ENCODE measurements around the gene PGLYRP4. TPM values are rescaled to one million over a fixed set of nuclear protein-coding genes. Genes with fewer than 3 reads are reported as not detected.

The PGLYRP4 gene
- total RNA-seq, 2 experiments from 2014 or later = not detected

DNA sequence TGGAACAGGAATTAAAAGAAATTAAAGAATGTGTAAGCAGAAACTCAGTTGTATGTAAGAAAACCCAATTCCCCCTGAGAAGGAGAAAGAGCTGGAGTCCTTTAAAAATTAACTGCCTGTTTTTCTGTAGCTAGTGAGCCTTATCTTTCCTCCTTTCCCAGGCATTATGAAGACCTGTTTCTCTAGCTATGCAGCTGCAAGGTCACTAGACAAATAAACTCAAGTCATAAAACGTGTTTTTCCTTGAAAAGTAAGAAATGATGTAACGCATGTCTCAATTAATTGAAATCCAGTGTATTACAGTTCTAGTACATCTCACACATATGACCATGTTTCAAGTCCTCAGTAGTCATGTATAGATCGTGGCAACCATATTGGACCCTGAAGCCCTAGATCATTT, 21.5 kb upstream of the PGLYRP4 start:
- H4K20me1 ChIP-seq (ENCODE audit: insufficient read depth, low read length) = no peaks in the 10 kb centered on the region
- intact Hi-C loops (cut with micrococcal nuclease; ENCODE audit: unreplicated experiment) = no loop called here
- H3K79me2 ChIP-seq (ENCODE audit: insufficient read depth, low read depth, low read length) = no peaks in the 10 kb centered on the region
- H2AFZ ChIP-seq (ENCODE audit: low read length) = no peak overlapping the region
- CTCF ChIA-PET (ENCODE audit: unreplicated experiment) = no interaction called here
- no peaks in the 10 kb centered on the region for H3K9me3 ChIP-seq (ENCODE audit: low read length)
- DNase-seq (ENCODE audit: low spot score) = no peak
- H3K27ac ChIP-seq (ENCODE audit: low read depth, low read length, poor library complexity, severe bottlenecking) = no peak overlapping the region
- H3K4me2 ChIP-seq (ENCODE audit: low read length) = no peak overlapping the region
- no peak for TF ChIP-seq EZH2phosphoT487 (IDR thresholded peaks at IDR 0.05; ENCODE audit: borderline replicate concordance, low read depth, low read length)
- TF ChIP-seq, protein P1, sequence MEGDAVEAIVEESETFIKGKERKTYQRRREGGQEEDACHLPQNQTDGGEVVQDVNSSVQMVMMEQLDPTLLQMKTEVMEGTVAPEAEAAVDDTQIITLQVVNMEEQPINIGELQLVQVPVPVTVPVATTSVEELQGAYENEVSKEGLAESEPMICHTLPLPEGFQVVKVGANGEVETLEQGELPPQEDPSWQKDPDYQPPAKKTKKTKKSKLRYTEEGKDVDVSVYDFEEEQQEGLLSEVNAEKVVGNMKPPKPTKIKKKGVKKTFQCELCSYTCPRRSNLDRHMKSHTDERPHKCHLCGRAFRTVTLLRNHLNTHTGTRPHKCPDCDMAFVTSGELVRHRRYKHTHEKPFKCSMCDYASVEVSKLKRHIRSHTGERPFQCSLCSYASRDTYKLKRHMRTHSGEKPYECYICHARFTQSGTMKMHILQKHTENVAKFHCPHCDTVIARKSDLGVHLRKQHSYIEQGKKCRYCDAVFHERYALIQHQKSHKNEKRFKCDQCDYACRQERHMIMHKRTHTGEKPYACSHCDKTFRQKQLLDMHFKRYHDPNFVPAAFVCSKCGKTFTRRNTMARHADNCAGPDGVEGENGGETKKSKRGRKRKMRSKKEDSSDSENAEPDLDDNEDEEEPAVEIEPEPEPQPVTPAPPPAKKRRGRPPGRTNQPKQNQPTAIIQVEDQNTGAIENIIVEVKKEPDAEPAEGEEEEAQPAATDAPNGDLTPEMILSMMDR (conservative IDR thresholded peaks at IDR 0.05; ENCODE audit: low read length) = no peak
- no peak overlapping the region for H3K4me3 ChIP-seq (ENCODE audit: low read depth, low read length, poor library complexity, severe bottlenecking)
- POLR2A ChIA-PET = no interaction called here
- no TSS peak for BruUV-seq (replicated peaks)
- H3K36me3 ChIP-seq (ENCODE audit: insufficient read depth, low read length) = no peaks in the 10 kb centered on the region
- H3K9me2 ChIP-seq (ENCODE audit: insufficient read depth, low read length) = no peaks in the 10 kb centered on the region
- H3K4me1 ChIP-seq (ENCODE audit: insufficient read depth, low read length, poor library complexity, severe bottlenecking) = no peaks in the 10 kb centered on the region

DNA sequence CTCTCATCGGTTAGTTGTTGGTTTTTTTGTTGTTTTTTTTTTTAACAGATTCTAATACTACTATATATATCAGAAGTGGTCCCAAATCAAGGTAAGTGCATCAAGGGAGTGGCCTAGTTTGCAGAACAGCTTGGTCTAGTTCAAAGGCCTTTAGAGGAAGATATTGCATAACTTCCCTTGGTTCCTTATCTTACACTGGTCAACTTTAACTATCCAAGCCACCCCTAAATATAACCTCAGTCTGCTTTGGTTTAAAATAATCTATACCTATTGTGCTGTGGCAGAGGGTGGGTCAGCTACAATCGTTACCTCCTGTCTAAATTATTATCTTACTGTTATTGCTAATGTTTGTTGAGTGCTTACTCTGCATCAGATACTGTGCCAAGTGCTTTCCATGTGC, 19.9 kb upstream of the PGLYRP4 start:
- ChIA-PET CTCF (ENCODE audit: unreplicated experiment) (no interaction called here), POLR2A (no interaction called here)
- TF ChIP-seq EZH2phosphoT487 (IDR thresholded peaks at IDR 0.05; ENCODE audit: borderline replicate concordance, low read depth, low read length) = no peak
- TF ChIP-seq, protein P1 (conservative IDR thresholded peaks at IDR 0.05; ENCODE audit: low read length) = no peak
- BruUV-seq (replicated peaks) = no TSS peak
- Histone ChIP-seq H3K4me2 (ENCODE audit: low read length) (no peak overlapping the region), H3K9me3 (ENCODE audit: low read length) (no peaks in the 10 kb centered on the region), H3K27ac (ENCODE audit: low read depth, low read length, poor library complexity, severe bottlenecking) (no peak overlapping the region), H4K20me1 (ENCODE audit: insufficient read depth, low read length) (no peaks in the 10 kb centered on the region), H3K79me2 (ENCODE audit: insufficient read depth, low read depth, low read length) (no peaks in the 10 kb centered on the region), H3K4me3 (ENCODE audit: low read depth, low read length, poor library complexity, severe bottlenecking) (no peak overlapping the region), H3K4me1 (ENCODE audit: insufficient read depth, low read length, poor library complexity, severe bottlenecking) (no peaks in the 10 kb centered on the region), H3K36me3 (ENCODE audit: insufficient read depth, low read length) (no peaks in the 10 kb centered on the region), H3K9me2 (ENCODE audit: insufficient read depth, low read length) (no peaks in the 10 kb centered on the region), H2AFZ (ENCODE audit: low read length) (no peak overlapping the region)
- intact Hi-C loops (cut with micrococcal nuclease; ENCODE audit: unreplicated experiment) = no loop called here
- DNase-seq (ENCODE audit: low spot score) = no peak

DNA sequence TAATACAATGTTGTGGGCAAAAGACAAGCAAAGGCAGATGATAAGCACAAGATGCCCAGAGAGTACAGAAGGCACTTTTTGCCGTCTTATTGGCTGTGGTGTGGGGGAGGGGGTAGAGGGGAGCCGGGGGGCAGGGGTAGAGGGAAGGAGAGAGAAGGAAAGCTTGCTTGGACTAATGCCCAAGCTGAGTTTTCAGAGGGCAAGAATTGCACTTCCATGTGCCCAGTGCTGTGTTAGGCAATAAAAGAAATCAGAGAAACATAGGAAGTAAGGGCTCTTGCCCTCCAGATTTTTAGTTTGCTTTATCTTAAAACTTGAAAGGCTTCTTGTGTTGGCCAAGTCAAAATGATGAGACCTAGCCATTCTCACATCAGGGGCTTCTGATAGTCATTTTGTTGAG, 18.4 kb upstream of the PGLYRP4 start:
- Histone ChIP-seq H3K36me3 (ENCODE audit: insufficient read depth, low read length) (no peaks in the 10 kb centered on the region), H3K9me2 (ENCODE audit: insufficient read depth, low read length) (no peaks in the 10 kb centered on the region), H2AFZ (ENCODE audit: low read length) (no peak overlapping the region), H3K79me2 (ENCODE audit: insufficient read depth, low read depth, low read length) (no peaks in the 10 kb centered on the region), H3K4me3 (ENCODE audit: low read depth, low read length, poor library complexity, severe bottlenecking) (no peak overlapping the region), H3K9me3 (ENCODE audit: low read length) (no peaks in the 10 kb centered on the region), H3K27ac (ENCODE audit: low read depth, low read length, poor library complexity, severe bottlenecking) (no peak overlapping the region), H4K20me1 (ENCODE audit: insufficient read depth, low read length) (no peaks in the 10 kb centered on the region), H3K4me2 (ENCODE audit: low read length) (no peak overlapping the region), H3K4me1 (ENCODE audit: insufficient read depth, low read length, poor library complexity, severe bottlenecking) (no peaks in the 10 kb centered on the region)
- BruUV-seq (replicated peaks) = no TSS peak
- DNase-seq (ENCODE audit: low spot score) = no peak
- intact Hi-C loops (cut with micrococcal nuclease; ENCODE audit: unreplicated experiment) = no loop called here
- POLR2A ChIA-PET = no interaction called here
- TF ChIP-seq, protein P1 (conservative IDR thresholded peaks at IDR 0.05; ENCODE audit: low read length) = no peak
- no peak for TF ChIP-seq EZH2phosphoT487 (IDR thresholded peaks at IDR 0.05; ENCODE audit: borderline replicate concordance, low read depth, low read length)
- CTCF ChIA-PET (ENCODE audit: unreplicated experiment) = no interaction called here
